ENCODE results near the gene AKT2.

The AKT2 gene

GRCh38 chr19:40245506-40246128 is 39.5 kb downstream of the AKT2 start:
- TF ChIP-seq CEBPB (IDR thresholded peaks at IDR 0.05) (no peak), TAF1 (IDR thresholded peaks at IDR 0.05; ENCODE audit: low read depth) (no peak), TCF12 (IDR thresholded peaks at IDR 0.05; ENCODE audit: low read depth) (no peak)

GRCh38 chr19:40244579-40245317 is 40.4 kb downstream of the AKT2 start:
- TF ChIP-seq USF1 (IDR thresholded peaks at IDR 0.05) = no peak
- TF ChIP-seq MAX (IDR thresholded peaks at IDR 0.05) = no peak
- no peak for TF ChIP-seq REST (IDR thresholded peaks at IDR 0.05; ENCODE audit: low read depth)
- TF ChIP-seq EGR1 (IDR thresholded peaks at IDR 0.05) = no peak
- TF ChIP-seq YY1 (IDR thresholded peaks at IDR 0.05; ENCODE audit: low read depth) = no peak
- no peak for TF ChIP-seq NFIC (IDR thresholded peaks at IDR 0.05)
- no peak for TF ChIP-seq TEAD4 (IDR thresholded peaks at IDR 0.05)
- no peak for TF ChIP-seq ZBTB7A (IDR thresholded peaks at IDR 0.05; ENCODE audit: low read depth)
- TF ChIP-seq TCF12 (IDR thresholded peaks at IDR 0.05; ENCODE audit: low read depth) = no peak
- TF ChIP-seq EP300 (IDR thresholded peaks at IDR 0.05; ENCODE audit: borderline replicate concordance) = no peak
- no peak for TF ChIP-seq TAF1 (IDR thresholded peaks at IDR 0.05; ENCODE audit: low read depth)
- no peak for TF ChIP-seq CEBPB (IDR thresholded peaks at IDR 0.05)
- TF ChIP-seq FOXM1 (IDR thresholded peaks at IDR 0.05; ENCODE audit: borderline replicate concordance, low read depth) = no peak

- TF ChIP-seq RAD21 (IDR thresholded peaks at IDR 0.05; ENCODE audit: low read depth) = no peak
- TF ChIP-seq TEAD4 (IDR thresholded peaks at IDR 0.05) = no peak
- TF ChIP-seq EGR1 (IDR thresholded peaks at IDR 0.05) = no peak
Observed at GRCh38 chr19:40243181-40243580, 42.0 kb downstream of the AKT2 start.

GRCh38 chr19:40242480-40242879 is 42.7 kb downstream of the AKT2 start:
- TF ChIP-seq NFIC (IDR thresholded peaks at IDR 0.05) (no peak), TCF12 (IDR thresholded peaks at IDR 0.05; ENCODE audit: low read depth) (no peak), MAX (IDR thresholded peaks at IDR 0.05) (no peak), YY1 (IDR thresholded peaks at IDR 0.05; ENCODE audit: low read depth) (no peak), TAF1 (IDR thresholded peaks at IDR 0.05; ENCODE audit: low read depth) (no peak), ZBTB7A (IDR thresholded peaks at IDR 0.05; ENCODE audit: low read depth) (no peak), EGR1 (IDR thresholded peaks at IDR 0.05) (no peak), USF1 (IDR thresholded peaks at IDR 0.05) (no peak), CREB1 (IDR thresholded peaks at IDR 0.05; ENCODE audit: low read depth) (no peak), EP300 (IDR thresholded peaks at IDR 0.05; ENCODE audit: borderline replicate concordance) (no peak), RAD21 (IDR thresholded peaks at IDR 0.05; ENCODE audit: low read depth) (no peak), CEBPB (IDR thresholded peaks at IDR 0.05) (no peak), REST (IDR thresholded peaks at IDR 0.05; ENCODE audit: low read depth) (no peak), TEAD4 (IDR thresholded peaks at IDR 0.05) (no peak), FOXM1 (IDR thresholded peaks at IDR 0.05; ENCODE audit: borderline replicate concordance, low read depth) (no peak)

GRCh38 chr19:40241809-40242384 is 43.2 kb downstream of the AKT2 start:
- no peak for TF ChIP-seq TEAD4 (IDR thresholded peaks at IDR 0.05)
- TF ChIP-seq FOXM1 (IDR thresholded peaks at IDR 0.05; ENCODE audit: borderline replicate concordance, low read depth) = no peak
- no peak for TF ChIP-seq TAF1 (IDR thresholded peaks at IDR 0.05; ENCODE audit: low read depth)
- TF ChIP-seq RAD21 (IDR thresholded peaks at IDR 0.05; ENCODE audit: low read depth) = no peak
- no peak for TF ChIP-seq USF1 (IDR thresholded peaks at IDR 0.05)
- TF ChIP-seq NFIC (IDR thresholded peaks at IDR 0.05) = no peak
- TF ChIP-seq REST (IDR thresholded peaks at IDR 0.05; ENCODE audit: low read depth) = no peak
- no peak for TF ChIP-seq CREB1 (IDR thresholded peaks at IDR 0.05; ENCODE audit: low read depth)
- TF ChIP-seq TCF12 (IDR thresholded peaks at IDR 0.05; ENCODE audit: low read depth) = no peak
- TF ChIP-seq YY1 (IDR thresholded peaks at IDR 0.05; ENCODE audit: low read depth) = no peak
- no peak for TF ChIP-seq EGR1 (IDR thresholded peaks at IDR 0.05)
- no peak for TF ChIP-seq EP300 (IDR thresholded peaks at IDR 0.05; ENCODE audit: borderline replicate concordance)
- no peak for TF ChIP-seq ZBTB7A (IDR thresholded peaks at IDR 0.05; ENCODE audit: low read depth)
- TF ChIP-seq MAX (IDR thresholded peaks at IDR 0.05) = no peak
- TF ChIP-seq CEBPB (IDR thresholded peaks at IDR 0.05) = no peak

Data from Ishikawa (cell line).